Panc1 (cell line): ENCODE results near the gene SC5D. TPM values are rescaled to one million over a fixed set of nuclear protein-coding genes. Genes with fewer than 3 reads are reported as not detected.

Experiments used
- ATAC-seq: fragments of 200-7000 bp; cut with Tn5 transposase; 2 replicates; pipeline ENCODE4 v1.9.1; 2020; ENCODE audit warnings: mild to moderate bottlenecking, moderate library complexity
- BruUV-seq: library from RNA; stranded (reverse); fragments of 400-500 nt; replicated peaks from 2 replicates; lab custom pipeline; 2021; lab: Mats Ljungman, UMichigan
- CTCF ChIA-PET: fragments of 300-600 bp; sonication (Branson Sonifier 250); formaldehyde crosslinking; loops from one replicate; lab custom pipeline; 2022; ENCODE audit warnings: antibody characterized with exemption; lab: Charles Lee
- POLR2A ChIA-PET: fragments of 300-600 bp; sonication (Branson Sonifier 250); formaldehyde crosslinking; loops from one replicate; lab custom pipeline; 2022; ENCODE audit warnings: antibody characterized with exemption; lab: Charles Lee
- DNase-seq: peaks from one replicate; pipeline ENCODE4 v3.0.0-alpha.2; 2010; ENCODE audit warnings: low read depth, low spot score
- H3K27ac ChIP-seq: 2 replicates; pipeline ENCODE4 v1.5.1; 2011; ENCODE audit warnings: mild to moderate bottlenecking, low read length, inconsistent platforms
- H3K27me3 ChIP-seq: fragments of 200-500 bp; sonication (Bioruptor generic); 2 replicates; pipeline ENCODE4 v1.6.0; 2014; ENCODE audit warnings: low read length, inconsistent platforms; ENCODE audit not compliant: control insufficient read depth, insufficient read depth
- H3K36me3 ChIP-seq: fragments of 200-500 bp; sonication (Bioruptor generic); 2 replicates; pipeline ENCODE4 v1.5.1; 2014; ENCODE audit warnings: inconsistent platforms, mild to moderate bottlenecking, low read length, moderate library complexity; ENCODE audit not compliant: control insufficient read depth, insufficient read depth
- H3K4me1 ChIP-seq: 2 replicates; pipeline ENCODE4 v1.5.1; 2011; ENCODE audit warnings: inconsistent platforms, mild to moderate bottlenecking, low read length, moderate library complexity; ENCODE audit not compliant: control insufficient read depth, insufficient read depth
- H3K4me3 ChIP-seq, 2 experiments: 2 replicates each; pipeline ENCODE4 v1.5.1; 2011 to 2012; ENCODE audit warnings: low read depth in 2 of 2, low read length in 2 of 2, mild to moderate bottlenecking in 2 of 2, inconsistent platforms in 1 of 2, moderate library complexity in 1 of 2
- H3K9me3 ChIP-seq: fragments of 200-500 bp; sonication (Bioruptor generic); 2 replicates; pipeline ENCODE4 v1.5.1; 2014; ENCODE audit warnings: low read depth, mild to moderate bottlenecking, inconsistent platforms, low read length, moderate library complexity; ENCODE audit not compliant: control insufficient read depth, insufficient read depth
- CTCF ChIP-seq: fragments of 450-650 bp; IDR thresholded peaks from 2 replicates; pipeline ENCODE4 v1.5.1; 2017; ENCODE audit warnings: mild to moderate bottlenecking
- POLR2AphosphoS5 ChIP-seq: IDR thresholded peaks from 2 replicates; pipeline ENCODE4 v1.6.1; 2012; ENCODE audit warnings: mild to moderate bottlenecking, low read depth, low read length, moderate library complexity
- REST ChIP-seq, 2 experiments: IDR thresholded peaks; 2 replicates each; pipeline ENCODE4 v1.6.1; 2011 to 2012; ENCODE audit warnings: low read depth in 2 of 2, control low read depth in 1 of 2, low read length in 1 of 2, mild to moderate bottlenecking in 1 of 2, moderate library complexity in 1 of 2; ENCODE audit not compliant: insufficient read depth in 1 of 2
- SIN3A ChIP-seq: IDR thresholded peaks from 2 replicates; pipeline ENCODE4 v1.6.1; 2012; ENCODE audit warnings: low read depth, mild to moderate bottlenecking, low read length, moderate library complexity, borderline replicate concordance; ENCODE audit not compliant: insufficient read depth
- TCF7L2 ChIP-seq: IDR thresholded peaks from 2 replicates; pipeline ENCODE4 v1.6.1; 2011; ENCODE audit warnings: mild to moderate bottlenecking, low read depth, low read length, inconsistent platforms
- in situ Hi-C: cut with HindIII; loops from 2 replicates; pipeline ENCODE4 v1.10.0; 2016; ENCODE audit warnings: low sequenced_read_pairs, low pct_unique_long_range_greater_than_20kb
- intact Hi-C: fragments of 100-400 bp; cut with micrococcal nuclease; formaldehyde crosslinking; loops from one replicate; pipeline ENCODE4 v1.10.0; 2022; ENCODE audit not compliant: unreplicated experiment
- total RNA-seq: library from RNA; stranded (reverse); gene quantifications from one replicate; pipeline ENCODE4 v1.2.1, GENCODE V29; 2021; ENCODE audit not compliant: unreplicated experiment

SC5D gene
- total RNA-seq, 1 experiment from 2014 or later = 54.3 TPM

GRCh38 chr11:121293288-121293594 is 670 bp downstream of the SC5D start:
- H3K4me1 ChIP-seq = peaks cover 18% of the 10 kb centered on the region
- peaks cover 2% of the 10 kb centered on the region; the same call in 1 of the 2 replicates for H3K36me3 ChIP-seq
- H3K9me3 ChIP-seq = no peaks in the 10 kb centered on the region
- DNase-seq = no peak
- peak overlapping the region; percentile 83 to 85 for H3K4me3 ChIP-seq
- POLR2A ChIA-PET = no interaction called here
- intact Hi-C loops = no loop called here
- no TSS peak for BruUV-seq
- ATAC-seq = peak; percentile 1; the same call in 1 of the 2 replicates
- peaks cover 16% of the 10 kb centered on the region; the same call in 1 of the 2 replicates for H3K27me3 ChIP-seq
- TF ChIP-seq REST (IDR thresholded peaks at IDR 0.05; ENCODE audit: insufficient read depth in 1 of 2, low read depth in 2 of 2, low read length in 1 of 2) (no peak), TCF7L2 (peak; percentile 34; the same call in 1 of the 2 replicates)
- peak overlapping the region; percentile 91 for H3K27ac ChIP-seq
- in situ Hi-C loops = no loop called here
- CTCF ChIA-PET = no interaction called here

- ChIA-PET CTCF (no interaction called here), POLR2A (no interaction called here)
- H3K4me3 ChIP-seq = no peak overlapping the region
- DNase-seq (no peak), ATAC-seq (no peak)
- TF ChIP-seq POLR2AphosphoS5 (no peak), REST (IDR thresholded peaks at IDR 0.05; ENCODE audit: insufficient read depth in 1 of 2, low read depth in 2 of 2, low read length in 1 of 2) (no peak), TCF7L2 (no peak), CTCF (no peak), SIN3A (no peak)
- H3K27me3 ChIP-seq = peaks cover 6% of the 10 kb centered on the region; the same call in 1 of the 2 replicates
- intact Hi-C loops = no loop called here
- peaks cover 18% of the 10 kb centered on the region for H3K4me1 ChIP-seq
- no peaks in the 10 kb centered on the region for H3K9me3 ChIP-seq
- BruUV-seq = no TSS peak
- in situ Hi-C loops = no loop called here
- no peak overlapping the region for H3K27ac ChIP-seq
- H3K36me3 ChIP-seq = peaks cover 2% of the 10 kb centered on the region; the same call in 1 of the 2 replicates
These were observed 2.9 kb downstream of the SC5D start for GRCh38 chr11:121295246-121296029.
